ENCODE data around the gene DISC1. TPM values are rescaled to one million over a fixed set of nuclear protein-coding genes. Genes with fewer than 3 reads are reported as not detected.

The DISC1 gene
- total RNA-seq, 2 donors from 2014 or later: 8.0 to 9.4 TPM

DNA sequence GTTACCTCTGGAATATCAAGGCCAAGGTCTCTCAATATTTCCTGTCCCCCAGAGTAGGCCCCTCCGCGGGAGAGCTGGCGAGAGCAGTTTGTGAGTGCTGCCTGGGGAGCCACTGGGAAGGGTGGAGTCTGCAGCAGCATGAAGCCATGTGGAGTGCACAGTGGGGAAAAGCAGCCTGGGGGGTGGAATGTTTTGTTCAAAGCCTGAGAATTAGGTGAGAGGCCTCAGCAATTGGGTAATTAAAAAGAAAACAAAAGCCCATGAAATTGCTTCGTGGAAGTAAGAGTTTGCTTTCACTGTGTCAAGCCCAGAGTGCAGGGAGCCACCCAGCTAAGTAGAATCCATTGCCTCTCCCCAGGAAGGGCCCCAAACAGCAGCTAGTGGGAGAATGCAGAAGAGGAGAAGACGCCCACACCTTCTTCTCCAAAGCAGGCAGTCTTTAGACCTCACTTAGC, 30.2 kb upstream of the DISC1 start:
- no peaks in the 10 kb centered on the region for H3K27me3 ChIP-seq (ENCODE audit: control insufficient read depth, insufficient read depth, low read length, poor library complexity, severe bottlenecking)
- H3K4me3 ChIP-seq (ENCODE audit: low read length): no peak overlapping the region
- Mint-ChIP-seq H3K9me3 (no peaks in the 10 kb centered on the region), H3K27me3 (ENCODE audit: insufficient read depth) (no peaks in the 10 kb centered on the region), H3K4me3 (no peak overlapping the region), H3K36me3 (ENCODE audit: low read depth) (no peaks in the 10 kb centered on the region), H3K27ac (peak overlapping the region; percentile 25), H3K4me1 (peaks cover 9% of the 10 kb centered on the region)
- no peak overlapping the region for H3K9ac ChIP-seq (ENCODE audit: extremely low read depth, low read length, poor library complexity, severe bottlenecking)
- peak; percentile 64 for DNase-seq
- TF ChIP-seq, protein P1, sequence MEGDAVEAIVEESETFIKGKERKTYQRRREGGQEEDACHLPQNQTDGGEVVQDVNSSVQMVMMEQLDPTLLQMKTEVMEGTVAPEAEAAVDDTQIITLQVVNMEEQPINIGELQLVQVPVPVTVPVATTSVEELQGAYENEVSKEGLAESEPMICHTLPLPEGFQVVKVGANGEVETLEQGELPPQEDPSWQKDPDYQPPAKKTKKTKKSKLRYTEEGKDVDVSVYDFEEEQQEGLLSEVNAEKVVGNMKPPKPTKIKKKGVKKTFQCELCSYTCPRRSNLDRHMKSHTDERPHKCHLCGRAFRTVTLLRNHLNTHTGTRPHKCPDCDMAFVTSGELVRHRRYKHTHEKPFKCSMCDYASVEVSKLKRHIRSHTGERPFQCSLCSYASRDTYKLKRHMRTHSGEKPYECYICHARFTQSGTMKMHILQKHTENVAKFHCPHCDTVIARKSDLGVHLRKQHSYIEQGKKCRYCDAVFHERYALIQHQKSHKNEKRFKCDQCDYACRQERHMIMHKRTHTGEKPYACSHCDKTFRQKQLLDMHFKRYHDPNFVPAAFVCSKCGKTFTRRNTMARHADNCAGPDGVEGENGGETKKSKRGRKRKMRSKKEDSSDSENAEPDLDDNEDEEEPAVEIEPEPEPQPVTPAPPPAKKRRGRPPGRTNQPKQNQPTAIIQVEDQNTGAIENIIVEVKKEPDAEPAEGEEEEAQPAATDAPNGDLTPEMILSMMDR (conservative IDR thresholded peaks at IDR 0.05): no peak
- WGBS, 2 experiments (ENCODE audit: insufficient coverage in 1 of 2, insufficient read length in 1 of 2): 40 to 49% methylated on average over 2 to 5 of the region's 5 CpGs
- no peak overlapping the region for H3K27ac ChIP-seq (ENCODE audit: low read depth, low read length)
- H3K9me3 ChIP-seq (ENCODE audit: control insufficient read depth, low read length): no peaks in the 10 kb centered on the region
- H3K4me1 ChIP-seq (ENCODE audit: control insufficient read depth, insufficient read depth, low read length): no peaks in the 10 kb centered on the region
- H3K36me3 ChIP-seq (ENCODE audit: control insufficient read depth, insufficient read depth, low read length): no peaks in the 10 kb centered on the region

- no peaks in the 10 kb centered on the region for H3K27me3 Mint-ChIP-seq (ENCODE audit: insufficient read depth)
- TF ChIP-seq, protein P1 (conservative IDR thresholded peaks at IDR 0.05): no peak
- H3K9me3 Mint-ChIP-seq: no peaks in the 10 kb centered on the region
- Histone ChIP-seq H3K27ac (ENCODE audit: low read depth, low read length) (no peak overlapping the region), H3K9me3 (ENCODE audit: control insufficient read depth, low read length) (no peaks in the 10 kb centered on the region), H3K36me3 (ENCODE audit: control insufficient read depth, insufficient read depth, low read length) (no peaks in the 10 kb centered on the region), H3K4me1 (ENCODE audit: control insufficient read depth, insufficient read depth, low read length) (no peaks in the 10 kb centered on the region), H3K4me3 (ENCODE audit: low read length) (no peak overlapping the region), H3K27me3 (ENCODE audit: control insufficient read depth, insufficient read depth, low read length, poor library complexity, severe bottlenecking) (no peaks in the 10 kb centered on the region), H3K9ac (ENCODE audit: extremely low read depth, low read length, poor library complexity, severe bottlenecking) (no peak overlapping the region)
- H3K36me3 Mint-ChIP-seq (ENCODE audit: low read depth): no peaks in the 10 kb centered on the region
- no peak overlapping the region for H3K4me3 Mint-ChIP-seq
- WGBS, 2 experiments (ENCODE audit: insufficient coverage in 1 of 2, insufficient read length in 1 of 2): 93% methylated on average over 1 of the region's 1 CpG; no CpG with 5 or more reads in 1 of the 2 experiments
- H3K27ac Mint-ChIP-seq: no peak overlapping the region
- DNase-seq: no peak
- peaks cover 9% of the 10 kb centered on the region for H3K4me1 Mint-ChIP-seq
Observed at GRCh38 chr1:231597971-231598370, 28.6 kb upstream of the DISC1 start.

DNA sequence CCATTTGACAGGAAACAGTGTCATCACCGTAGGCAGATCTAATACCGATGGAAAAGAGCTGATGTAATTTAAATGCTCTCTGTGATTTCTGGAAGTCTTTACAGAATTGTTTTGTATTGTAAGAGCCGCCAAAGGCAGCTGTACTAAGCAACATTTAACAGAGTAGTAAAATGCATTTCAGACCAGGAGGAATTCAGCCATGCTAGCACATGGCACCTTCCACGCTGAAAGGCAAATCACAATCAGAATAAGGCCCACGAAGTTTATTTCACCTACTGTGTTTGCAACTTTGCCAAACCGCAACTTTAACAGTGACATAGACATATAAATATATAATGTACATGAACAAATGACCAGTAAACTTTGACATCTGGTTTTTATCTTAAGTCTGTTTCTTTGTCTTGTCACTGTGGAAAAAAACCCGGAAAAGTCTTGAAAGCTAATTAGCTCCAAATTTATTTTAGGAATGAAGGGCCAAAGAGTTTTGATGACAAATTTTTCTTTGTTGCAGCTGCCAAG, 26.1 kb upstream of the DISC1 start:
- H3K27ac Mint-ChIP-seq: no peak overlapping the region
- WGBS, 2 experiments (ENCODE audit: insufficient coverage in 1 of 2, insufficient read length in 1 of 2): 89% methylated on average over 5 to 6 of the region's 7 CpGs
- TF ChIP-seq, protein P1 (conservative IDR thresholded peaks at IDR 0.05): no peak
- H3K9me3 ChIP-seq (ENCODE audit: control insufficient read depth, low read length): no peaks in the 10 kb centered on the region
- no peak overlapping the region for H3K4me3 ChIP-seq (ENCODE audit: low read length)
- no peak overlapping the region for H3K27ac ChIP-seq (ENCODE audit: low read depth, low read length)
- H3K4me1 Mint-ChIP-seq: peaks cover 13% of the 10 kb centered on the region
- no peaks in the 10 kb centered on the region for H3K36me3 ChIP-seq (ENCODE audit: control insufficient read depth, insufficient read depth, low read length)
- no peaks in the 10 kb centered on the region for H3K36me3 Mint-ChIP-seq (ENCODE audit: low read depth)
- H3K27me3 Mint-ChIP-seq (ENCODE audit: insufficient read depth): peaks cover 4% of the 10 kb centered on the region
- H3K27me3 ChIP-seq (ENCODE audit: control insufficient read depth, insufficient read depth, low read length, poor library complexity, severe bottlenecking): no peaks in the 10 kb centered on the region
- DNase-seq: no peak
- H3K9ac ChIP-seq (ENCODE audit: extremely low read depth, low read length, poor library complexity, severe bottlenecking): no peak overlapping the region
- H3K4me3 Mint-ChIP-seq: no peak overlapping the region
- H3K9me3 Mint-ChIP-seq: no peaks in the 10 kb centered on the region
- no peaks in the 10 kb centered on the region for H3K4me1 ChIP-seq (ENCODE audit: control insufficient read depth, insufficient read depth, low read length)
